GM19025 (cell line): ENCODE results near the gene EIF4G2.

ENCODE experiments used
- ATAC-seq: cut with Tn5 transposase; IDR thresholded peaks from one replicate; pipeline ENCODE4 v1.9.1; 2021; ENCODE audit warnings: mild to moderate bottlenecking, low read depth, moderate library complexity; ENCODE audit not compliant: unreplicated experiment

The EIF4G2 gene

DNA sequence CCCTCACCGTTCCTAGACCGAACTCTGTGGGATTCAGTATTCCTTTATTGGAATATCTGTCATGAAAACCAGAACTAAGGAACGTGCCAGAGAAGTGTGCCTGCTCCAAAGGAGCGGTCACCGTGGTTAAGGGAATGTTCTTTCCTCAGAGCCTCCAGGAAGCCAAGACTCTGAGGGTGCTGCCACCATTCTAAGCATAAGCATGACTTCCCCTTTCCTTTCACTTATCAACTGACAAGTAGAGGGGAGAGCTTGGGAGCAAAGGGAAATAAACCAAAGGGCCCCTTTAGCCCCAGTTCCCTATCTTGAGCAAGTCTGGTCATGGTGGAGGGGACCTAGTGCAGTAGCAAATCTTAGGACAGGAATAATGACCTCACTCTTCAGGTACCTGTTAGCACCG, 30.9 kb downstream of the EIF4G2 start:
- no peak for ATAC-seq

DNA sequence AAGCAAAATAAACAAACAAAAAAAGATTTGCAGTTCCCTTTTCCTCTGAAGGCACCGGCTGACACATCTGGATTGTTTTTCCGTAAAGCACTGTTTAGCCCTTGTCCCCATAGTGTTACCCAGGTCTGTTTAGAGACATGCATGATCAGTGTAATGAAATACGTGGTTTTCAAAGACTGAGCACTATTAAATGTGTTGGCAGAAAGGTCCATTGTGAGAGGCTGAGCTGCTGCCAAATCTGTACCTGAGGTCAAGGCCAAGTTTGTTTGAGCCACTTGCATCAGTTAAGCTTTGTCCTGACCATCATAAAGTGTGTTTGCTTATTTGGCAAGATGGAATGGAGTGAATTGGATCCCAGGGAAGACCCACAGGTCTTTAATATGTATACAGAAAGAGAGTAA, 31.3 kb downstream of the EIF4G2 start:
- ATAC-seq = no peak

DNA sequence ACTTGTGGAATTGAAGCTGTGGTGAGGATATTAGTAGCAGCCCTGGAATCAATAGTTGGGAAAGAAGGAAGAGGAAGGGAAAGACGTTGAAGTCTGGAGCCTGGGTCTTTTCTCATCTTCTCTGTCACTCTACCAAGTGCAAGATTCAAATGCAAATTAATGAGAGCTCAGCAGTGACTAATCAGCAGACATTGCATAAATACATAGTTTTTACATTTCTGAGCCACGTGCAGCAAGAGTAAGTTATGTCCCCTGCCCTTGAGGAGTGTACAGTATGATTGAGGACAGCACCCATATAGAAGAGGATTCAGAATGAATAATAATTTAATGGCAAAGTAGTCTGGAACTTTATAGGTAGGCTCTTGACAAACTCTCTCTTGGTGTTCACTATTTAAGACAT, 33.9 kb downstream of the EIF4G2 start:
- ATAC-seq = no peak

DNA sequence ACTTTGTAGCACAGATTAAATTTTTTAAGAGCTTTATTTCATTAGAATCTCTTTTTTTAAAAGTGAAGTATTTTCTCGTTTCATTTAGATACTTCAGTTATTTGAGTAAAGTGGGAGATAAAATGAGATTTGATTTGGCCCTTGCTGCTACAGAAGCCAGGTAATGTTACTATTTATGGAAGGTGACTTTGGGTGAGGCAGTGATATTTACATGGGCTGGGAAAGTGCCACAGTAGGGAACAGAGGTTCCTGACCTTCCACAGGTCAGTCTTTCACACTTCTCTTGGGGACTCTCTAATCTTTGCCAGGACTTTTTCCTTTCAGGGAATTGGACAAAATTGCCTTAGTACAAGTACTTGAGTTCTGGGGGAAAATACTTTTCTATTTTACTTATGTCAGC, 37.3 kb downstream of the EIF4G2 start:
- no peak for ATAC-seq

DNA sequence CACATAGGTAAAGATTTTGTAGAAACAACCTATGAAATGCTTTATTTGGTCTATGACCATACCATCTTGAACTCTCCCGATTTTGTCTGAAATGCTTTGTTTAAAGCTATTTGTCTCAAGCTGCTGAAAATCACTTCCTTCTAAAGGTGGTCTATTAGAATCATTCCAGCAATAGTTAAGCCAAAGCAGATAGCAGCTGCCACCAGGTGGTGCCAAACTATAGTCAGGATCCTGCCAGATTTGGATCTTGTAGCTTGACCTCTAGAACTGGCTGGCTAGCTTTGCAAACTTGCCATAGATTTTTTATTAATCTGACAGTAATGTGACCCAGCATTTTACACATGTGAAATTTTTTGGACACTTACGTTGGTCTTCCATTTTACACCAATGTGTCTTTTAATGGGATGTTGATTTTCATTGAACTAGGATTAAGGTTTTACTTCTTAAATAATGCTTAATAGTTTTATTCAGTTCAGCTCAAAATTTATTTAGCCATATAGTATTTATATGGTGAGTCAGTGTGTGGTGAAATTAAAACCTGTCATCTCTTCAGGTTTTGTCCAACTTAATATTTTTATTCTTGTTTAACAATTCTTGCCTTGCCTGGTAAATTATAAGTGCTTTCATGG, 38.0 kb downstream of the EIF4G2 start:
- ATAC-seq = no peak

DNA sequence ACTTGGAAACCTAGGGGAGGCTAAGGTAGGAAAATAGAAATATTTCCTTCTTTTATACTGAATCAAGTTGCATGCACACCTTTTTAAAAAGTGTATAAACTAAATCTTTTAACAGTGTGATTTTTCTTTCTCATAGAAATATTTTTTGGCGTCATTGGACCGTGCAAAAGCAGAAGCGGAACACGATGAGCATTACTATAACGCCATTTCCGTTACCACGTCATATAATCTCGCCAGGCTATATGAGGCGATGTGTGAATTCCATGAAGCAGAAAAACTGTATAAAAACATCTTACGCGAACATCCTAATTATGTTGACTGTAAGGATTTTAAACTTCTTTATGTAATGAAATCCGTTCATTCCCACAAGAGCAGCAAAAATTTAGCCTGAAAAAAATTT, 44.3 kb downstream of the EIF4G2 start:
- no peak for ATAC-seq

DNA sequence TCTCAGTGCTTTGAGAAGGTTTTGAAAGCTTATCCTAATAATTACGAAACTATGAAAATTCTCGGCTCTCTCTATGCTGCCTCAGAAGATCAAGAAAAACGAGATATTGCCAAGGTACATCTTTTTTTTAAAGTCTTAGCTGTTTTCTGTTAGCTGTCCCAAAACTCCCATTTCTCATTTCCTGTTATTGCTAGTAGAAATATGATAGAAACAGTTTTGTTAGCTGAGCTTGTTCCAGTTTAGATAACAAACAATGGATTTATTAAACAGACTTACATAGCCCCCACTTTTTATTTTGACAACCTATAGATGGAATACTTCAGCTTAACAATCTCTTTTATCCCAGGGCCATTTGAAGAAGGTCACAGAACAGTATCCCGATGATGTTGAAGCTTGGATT, 45.0 kb downstream of the EIF4G2 start:
- no peak for ATAC-seq

DNA sequence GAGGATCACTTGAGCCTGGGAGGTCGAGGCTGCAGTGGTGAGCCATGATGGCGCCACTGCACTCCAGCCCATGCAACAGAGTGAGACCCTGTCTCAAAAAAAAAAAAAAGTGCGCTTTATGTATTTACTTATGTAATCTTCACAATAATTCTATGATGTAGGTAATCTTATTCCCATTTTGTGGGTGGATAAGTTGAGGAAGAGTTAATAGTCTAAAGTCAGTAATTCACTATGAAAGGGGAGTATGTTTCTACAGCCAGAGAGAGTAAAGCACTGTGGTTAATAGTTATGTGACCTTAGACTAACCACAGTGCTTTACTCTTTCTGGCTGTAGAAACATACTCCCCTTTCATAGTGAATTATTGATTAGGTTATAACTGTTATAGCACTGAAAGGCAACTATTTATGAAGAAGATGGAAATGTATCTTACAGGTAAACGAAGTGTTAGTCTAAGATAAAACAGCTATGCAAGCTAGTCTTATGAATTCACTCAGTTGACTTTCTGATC, 45.8 kb downstream of the EIF4G2 start:
- ATAC-seq = peak; percentile 62

DNA sequence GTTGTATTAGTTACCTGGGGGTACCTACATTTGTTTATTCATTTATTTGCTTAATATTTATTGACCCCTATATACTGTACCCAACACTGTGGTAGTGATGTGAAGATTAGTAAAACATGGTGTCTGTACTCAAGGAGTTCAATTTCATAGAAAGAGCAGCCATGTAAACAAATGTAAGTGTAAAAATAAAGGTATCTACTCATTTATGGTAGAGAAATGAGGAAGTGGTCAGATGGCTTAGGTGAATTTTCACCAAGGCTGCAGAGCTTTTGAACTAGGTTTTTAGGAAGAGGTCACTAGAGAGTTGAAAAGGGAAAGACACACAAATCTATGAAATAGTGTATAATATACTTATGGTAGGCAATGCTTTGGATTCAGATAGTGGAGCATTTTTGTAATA, 46.5 kb downstream of the EIF4G2 start:
- peak; percentile 75 for ATAC-seq

DNA sequence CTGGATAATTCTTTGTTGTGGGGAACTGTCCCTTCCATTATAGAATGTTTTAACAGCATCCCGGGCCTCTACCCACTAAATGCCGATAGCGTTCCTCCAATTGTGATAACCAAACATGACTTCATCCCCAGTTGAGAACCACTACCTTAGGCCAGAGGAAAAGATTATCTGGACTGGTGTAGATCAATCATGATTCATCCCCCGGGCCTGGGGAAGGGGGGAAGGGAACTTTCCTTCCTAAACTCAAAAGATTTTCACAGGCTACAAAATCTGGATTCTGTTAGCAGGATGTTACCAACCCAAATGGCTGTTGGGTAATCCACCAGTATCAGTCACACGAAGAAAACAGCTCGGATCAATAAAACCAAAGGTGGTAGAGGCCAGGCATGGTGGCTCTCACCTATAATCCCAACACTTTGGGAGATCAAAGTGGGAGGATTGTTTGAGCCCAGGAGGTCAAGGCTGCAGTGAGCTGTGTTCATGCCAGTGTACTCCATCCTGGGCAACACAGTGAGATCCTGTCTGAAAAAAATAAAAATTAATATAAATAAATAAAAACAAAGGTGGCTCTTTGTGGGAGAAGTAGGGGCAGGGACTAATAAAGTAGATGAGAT, 47.5 kb downstream of the EIF4G2 start:
- ATAC-seq = no peak

DNA sequence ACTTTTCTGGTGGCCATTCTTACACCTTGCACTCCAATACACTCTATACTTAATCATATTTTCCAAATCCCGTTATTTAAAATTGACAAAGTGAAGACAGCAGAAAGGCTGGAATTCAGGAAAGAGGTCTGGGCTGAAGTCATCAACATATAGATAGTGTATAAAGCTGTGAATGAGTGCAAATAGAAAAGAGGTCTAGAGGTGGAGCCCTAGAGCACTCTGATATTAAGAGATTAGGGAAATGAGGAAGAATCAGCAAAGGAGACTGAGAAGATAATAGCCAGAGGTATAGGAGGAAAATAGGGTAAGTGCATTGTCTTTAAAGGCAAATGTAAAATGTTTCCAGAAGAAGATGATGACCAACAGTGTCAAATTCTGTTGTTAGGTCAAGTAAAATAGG, 49.8 kb downstream of the EIF4G2 start:
- no peak for ATAC-seq

DNA sequence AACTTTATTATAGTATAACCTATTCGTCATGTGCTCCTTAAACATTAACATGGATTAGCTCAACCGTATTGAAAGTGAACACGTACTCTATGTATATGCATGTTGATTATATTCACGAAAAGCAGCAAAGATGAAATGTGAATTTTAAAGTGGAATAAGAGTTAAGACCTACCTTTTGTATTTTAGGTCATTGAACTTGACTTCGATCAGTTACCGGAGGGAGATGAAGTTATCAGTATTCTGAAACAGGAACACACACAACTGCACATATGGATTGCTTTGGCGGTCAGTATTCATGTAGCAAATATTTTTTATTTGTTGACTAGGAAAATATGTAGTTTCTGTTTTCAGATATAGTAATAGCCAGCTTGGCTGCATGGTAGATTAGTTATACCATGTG, 56.2 kb downstream of the EIF4G2 start:
- ATAC-seq = no peak

DNA sequence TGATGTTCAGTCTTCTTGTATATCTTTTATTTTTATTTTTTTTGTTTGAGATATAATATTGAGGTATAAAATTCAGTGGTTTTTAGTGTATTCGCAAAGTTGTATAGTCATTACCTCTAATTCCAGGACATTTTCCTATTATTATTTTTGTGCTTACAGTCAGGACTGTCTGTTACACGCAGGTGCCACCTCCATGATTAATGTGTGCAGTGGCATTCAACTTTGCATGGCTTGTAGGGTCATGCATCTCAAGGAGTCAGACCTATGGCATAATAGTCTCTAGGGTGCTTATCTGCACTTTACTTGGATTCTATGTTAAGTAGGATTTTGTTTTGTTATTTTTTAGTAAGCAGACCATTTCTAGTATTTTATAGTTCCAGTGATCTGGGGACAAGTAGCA, 56.7 kb downstream of the EIF4G2 start:
- no peak for ATAC-seq

DNA sequence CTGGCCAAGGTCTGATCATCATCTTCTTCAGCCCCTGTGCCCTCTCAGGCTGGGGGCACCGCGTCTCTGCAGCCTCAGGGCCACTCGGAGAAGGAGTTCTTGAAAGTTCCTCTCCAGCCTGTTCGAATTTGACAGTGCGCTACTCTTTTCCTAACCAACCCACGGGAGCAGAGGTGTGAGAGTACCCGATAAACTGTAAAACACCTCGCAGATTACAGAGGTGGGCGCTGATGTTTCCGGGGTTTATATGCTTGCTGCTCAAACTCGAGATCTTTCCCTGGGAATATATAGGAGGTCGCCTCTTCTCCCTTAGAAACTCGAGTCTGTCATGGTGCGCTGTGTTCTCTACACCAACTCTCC, 57.2 kb downstream of the EIF4G2 start:
- ATAC-seq = no peak

DNA sequence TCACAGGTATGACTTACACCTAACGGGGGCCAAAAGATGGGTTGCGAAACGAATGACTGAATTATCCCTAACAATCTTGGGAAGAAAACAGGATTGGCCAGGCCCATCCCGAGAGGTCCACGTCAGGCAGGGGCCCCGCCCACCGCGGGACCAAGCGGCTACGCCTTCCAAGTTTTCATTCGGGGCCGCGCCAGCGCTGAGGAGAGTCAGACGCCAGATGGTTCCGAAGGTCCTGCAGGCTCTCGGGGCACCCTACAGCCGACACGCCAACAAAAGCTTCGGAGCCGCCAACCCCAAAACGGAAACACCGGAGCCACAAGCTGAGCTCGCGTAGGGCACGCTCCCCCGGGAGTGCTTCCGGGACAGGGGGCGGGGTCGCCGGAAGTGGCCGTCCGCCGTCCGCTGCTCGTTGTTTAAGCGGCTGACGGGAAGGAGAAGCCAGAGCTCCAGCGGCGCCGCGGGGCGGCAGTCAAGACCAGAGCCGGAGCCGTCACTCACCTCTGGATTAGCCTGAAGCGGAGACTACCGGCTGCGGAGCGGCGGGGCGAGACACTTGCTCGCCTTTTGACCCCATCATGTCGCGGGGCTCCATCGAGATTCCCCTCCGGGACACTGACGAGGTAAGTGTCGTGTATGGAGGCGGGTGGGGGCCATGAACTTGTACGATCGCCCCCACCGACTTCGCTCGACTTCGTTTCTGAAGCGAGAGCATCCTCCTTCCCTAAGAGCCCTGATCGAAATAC, 57.7 kb downstream of the EIF4G2 start, which contains the start of gene CTR9:
CTR9 (plus strand) TSS at position 409 of the 743 bp plus-strand sequence; CDS start at position 576, 167 bp downstream.
- peak; percentile 88 for ATAC-seq

DNA sequence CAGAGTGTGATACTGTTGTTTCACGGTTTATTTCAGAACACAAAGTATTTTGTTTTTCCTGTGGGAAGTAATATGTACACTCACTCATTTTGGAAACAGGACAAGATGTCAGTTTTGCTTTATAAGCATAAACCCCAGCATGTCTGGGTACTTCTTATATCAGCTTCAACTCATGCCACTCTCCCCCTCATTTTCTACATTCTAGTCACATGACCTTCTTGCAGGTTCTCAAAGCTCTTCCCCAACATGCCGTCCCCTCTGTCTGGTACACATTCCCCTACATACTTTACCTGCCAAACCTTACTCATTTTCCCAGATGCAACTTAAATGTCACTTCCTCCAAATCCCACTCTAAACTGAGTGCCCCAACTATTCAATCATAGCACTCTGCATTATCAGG, 59.2 kb downstream of the EIF4G2 start:
- ATAC-seq = no peak

DNA sequence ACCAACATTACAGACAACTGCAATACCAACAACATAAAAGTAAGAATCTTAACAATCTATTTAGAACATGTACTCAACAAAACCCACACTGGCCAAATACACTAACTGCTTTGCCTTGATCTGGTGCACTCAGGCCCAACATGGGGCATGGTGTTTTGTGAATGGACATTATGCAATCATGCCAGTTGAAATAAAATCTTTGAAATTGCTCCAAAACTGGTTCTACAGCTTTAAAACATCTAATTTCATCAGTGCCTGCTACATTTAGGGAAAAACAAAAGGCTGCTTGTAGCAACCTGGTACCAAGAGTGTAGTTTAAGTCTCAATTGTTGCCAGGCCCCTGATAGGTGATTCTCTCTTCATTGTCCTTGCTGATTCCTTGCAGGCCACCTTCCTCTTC, 61.0 kb downstream of the EIF4G2 start:
- no peak for ATAC-seq
